ENCODE measurements around the gene TPCN2.

The TPCN2 gene

GRCh38 chr11:69153661-69154060, 104.9 kb downstream of the TPCN2 start:
- Histone ChIP-seq H2BK15ac (replicated peaks; ENCODE audit: low read depth) (no peak overlapping the region), H3K4me1 (ENCODE audit: control insufficient read depth, low read depth, low read length) (peaks cover 2% of the 10 kb centered on the region), H3K79me2 (ENCODE audit: control insufficient read depth, insufficient read depth, low read length) (no peaks in the 10 kb centered on the region), H3K4me3 (ENCODE audit: low read length) (no peak overlapping the region), H3K4me2 (ENCODE audit: low read length) (no peak overlapping the region), H2BK120ac (ENCODE audit: low read depth, low read length) (no peak overlapping the region), H2AK5ac (ENCODE audit: low read length) (no peak overlapping the region), H3K36me3 (ENCODE audit: control insufficient read depth, insufficient read depth, low read length) (no peaks in the 10 kb centered on the region), H3K18ac (ENCODE audit: low read length) (no peak overlapping the region), H4K8ac (ENCODE audit: low read depth, low read length) (no peak overlapping the region), H3K79me1 (ENCODE audit: low read length) (no peaks in the 10 kb centered on the region), H3K27ac (ENCODE audit: low read depth, low read length) (no peak overlapping the region), H3K27me3 (ENCODE audit: insufficient read depth, low read length, poor library complexity) (no peaks in the 10 kb centered on the region), H4K5ac (ENCODE audit: low read length) (no peak overlapping the region), H3K56ac (ENCODE audit: low read length) (no peak overlapping the region), H3K23ac (ENCODE audit: low read length) (no peak overlapping the region), H3K9ac (ENCODE audit: low read length) (no peak overlapping the region), H3K4ac (ENCODE audit: low read depth, low read length) (no peak overlapping the region), H2BK5ac (ENCODE audit: low read length) (no peak overlapping the region)
- WGBS (ENCODE audit: extremely low coverage, insufficient coverage, low lambda C conversion rate): no CpG with 5 or more reads among the region's 7 CpGs
- no peak for DNase-seq

GRCh38 chr11:69154211-69154913, 105.6 kb downstream of the TPCN2 start:
- Histone ChIP-seq H2AK5ac (ENCODE audit: low read length) (no peak overlapping the region), H3K9ac (ENCODE audit: low read length) (no peak overlapping the region), H3K79me2 (ENCODE audit: control insufficient read depth, insufficient read depth, low read length) (no peaks in the 10 kb centered on the region), H3K4me3 (ENCODE audit: low read length) (no peak overlapping the region), H3K4me1 (ENCODE audit: control insufficient read depth, low read depth, low read length) (peaks cover 2% of the 10 kb centered on the region), H3K56ac (ENCODE audit: low read length) (no peak overlapping the region), H3K27me3 (ENCODE audit: insufficient read depth, low read length, poor library complexity) (no peaks in the 10 kb centered on the region), H3K4me2 (ENCODE audit: low read length) (no peak overlapping the region), H3K79me1 (ENCODE audit: low read length) (no peaks in the 10 kb centered on the region), H3K36me3 (ENCODE audit: control insufficient read depth, insufficient read depth, low read length) (no peaks in the 10 kb centered on the region), H3K27ac (ENCODE audit: low read depth, low read length) (no peak overlapping the region), H3K4ac (ENCODE audit: low read depth, low read length) (no peak overlapping the region), H3K23ac (ENCODE audit: low read length) (peak overlapping the region; percentile 9), H3K18ac (ENCODE audit: low read length) (no peak overlapping the region), H4K5ac (ENCODE audit: low read length) (no peak overlapping the region), H2BK5ac (ENCODE audit: low read length) (no peak overlapping the region), H4K8ac (ENCODE audit: low read depth, low read length) (no peak overlapping the region), H2BK120ac (ENCODE audit: low read depth, low read length) (no peak overlapping the region), H2BK15ac (replicated peaks; ENCODE audit: low read depth) (no peak overlapping the region)
- no CpG with 5 or more reads among the region's 21 CpGs for WGBS (ENCODE audit: extremely low coverage, insufficient coverage, low lambda C conversion rate)
- no peak for DNase-seq

- H3K27ac ChIP-seq (ENCODE audit: low read depth, low read length): no peak overlapping the region
- no peak overlapping the region for H2BK5ac ChIP-seq (ENCODE audit: low read length)
- H4K8ac ChIP-seq (ENCODE audit: low read depth, low read length): no peak overlapping the region
- no peak overlapping the region for H3K4ac ChIP-seq (ENCODE audit: low read depth, low read length)
- no peak overlapping the region for H4K5ac ChIP-seq (ENCODE audit: low read length)
- H2BK15ac ChIP-seq (replicated peaks; ENCODE audit: low read depth): no peak overlapping the region
- H3K18ac ChIP-seq (ENCODE audit: low read length): no peak overlapping the region
- H3K23ac ChIP-seq (ENCODE audit: low read length): no peak overlapping the region
- H3K9ac ChIP-seq (ENCODE audit: low read length): no peak overlapping the region
- H3K79me2 ChIP-seq (ENCODE audit: control insufficient read depth, insufficient read depth, low read length): no peaks in the 10 kb centered on the region
- no CpG with 5 or more reads among the region's 10 CpGs for WGBS (ENCODE audit: extremely low coverage, insufficient coverage, low lambda C conversion rate)
- H3K4me2 ChIP-seq (ENCODE audit: low read length): no peak overlapping the region
- H3K56ac ChIP-seq (ENCODE audit: low read length): no peak overlapping the region
- H3K27me3 ChIP-seq (ENCODE audit: insufficient read depth, low read length, poor library complexity): no peaks in the 10 kb centered on the region
- peaks cover 2% of the 10 kb centered on the region for H3K4me1 ChIP-seq (ENCODE audit: control insufficient read depth, low read depth, low read length)
- H3K4me3 ChIP-seq (ENCODE audit: low read length): no peak overlapping the region
- no peaks in the 10 kb centered on the region for H3K79me1 ChIP-seq (ENCODE audit: low read length)
- no peaks in the 10 kb centered on the region for H3K36me3 ChIP-seq (ENCODE audit: control insufficient read depth, insufficient read depth, low read length)
- DNase-seq: no peak
- H2BK120ac ChIP-seq (ENCODE audit: low read depth, low read length): no peak overlapping the region
- no peak overlapping the region for H2AK5ac ChIP-seq (ENCODE audit: low read length)
These were observed 106.2 kb downstream of the TPCN2 start for GRCh38 chr11:69154938-69155301.

GRCh38 chr11:69155302-69156234, 106.8 kb downstream of the TPCN2 start, which contains the start of gene SMIM38:
TSS of gene SMIM38 (plus strand) at chr11:69155935. CDS start at chr11:69157847, 1,912 bp downstream.
- no peak within 1 kb of the TSS for H3K23ac ChIP-seq (ENCODE audit: low read length)
- no peaks in the 10 kb centered on the region for H3K79me1 ChIP-seq (ENCODE audit: low read length)
- H2AK5ac ChIP-seq (ENCODE audit: low read length): no peak within 1 kb of the TSS
- H4K5ac ChIP-seq (ENCODE audit: low read length): no peak within 1 kb of the TSS
- H3K4ac ChIP-seq (ENCODE audit: low read depth, low read length): no peak within 1 kb of the TSS
- H3K79me2 ChIP-seq (ENCODE audit: control insufficient read depth, insufficient read depth, low read length): no peaks in the 10 kb centered on the region
- WGBS (ENCODE audit: extremely low coverage, insufficient coverage, low lambda C conversion rate): no CpG with 5 or more reads among the region's 32 CpGs
- no peak within 1 kb of the TSS for H3K4me3 ChIP-seq (ENCODE audit: low read length)
- no peak for DNase-seq
- no peak within 1 kb of the TSS for H3K18ac ChIP-seq (ENCODE audit: low read length)
- H3K4me1 ChIP-seq (ENCODE audit: control insufficient read depth, low read depth, low read length): peaks cover 2% of the 10 kb centered on the region
- H2BK5ac ChIP-seq (ENCODE audit: low read length): no peak within 1 kb of the TSS
- no peaks in the 10 kb centered on the region for H3K36me3 ChIP-seq (ENCODE audit: control insufficient read depth, insufficient read depth, low read length)
- no peak within 1 kb of the TSS for H3K27ac ChIP-seq (ENCODE audit: low read depth, low read length)
- H2BK120ac ChIP-seq (ENCODE audit: low read depth, low read length): no peak within 1 kb of the TSS
- H3K9ac ChIP-seq (ENCODE audit: low read length): no peak within 1 kb of the TSS
- no peak within 1 kb of the TSS for H4K8ac ChIP-seq (ENCODE audit: low read depth, low read length)
- no peak within 1 kb of the TSS for H2BK15ac ChIP-seq (replicated peaks; ENCODE audit: low read depth)
- no peak within 1 kb of the TSS for H3K4me2 ChIP-seq (ENCODE audit: low read length)
- H3K27me3 ChIP-seq (ENCODE audit: insufficient read depth, low read length, poor library complexity): no peaks in the 10 kb centered on the region
- no peak within 1 kb of the TSS for H3K56ac ChIP-seq (ENCODE audit: low read length)

- Histone ChIP-seq H3K56ac (ENCODE audit: low read length) (no peak overlapping the region), H3K4me3 (ENCODE audit: low read length) (no peak overlapping the region), H3K18ac (ENCODE audit: low read length) (no peak overlapping the region), H2BK15ac (replicated peaks; ENCODE audit: low read depth) (no peak overlapping the region), H4K8ac (ENCODE audit: low read depth, low read length) (no peak overlapping the region), H2BK120ac (ENCODE audit: low read depth, low read length) (no peak overlapping the region), H3K79me2 (ENCODE audit: control insufficient read depth, insufficient read depth, low read length) (no peaks in the 10 kb centered on the region), H3K79me1 (ENCODE audit: low read length) (no peaks in the 10 kb centered on the region), H2AK5ac (ENCODE audit: low read length) (no peak overlapping the region), H3K27me3 (ENCODE audit: insufficient read depth, low read length, poor library complexity) (no peaks in the 10 kb centered on the region), H3K4me1 (ENCODE audit: control insufficient read depth, low read depth, low read length) (peaks cover 2% of the 10 kb centered on the region), H3K4me2 (ENCODE audit: low read length) (no peak overlapping the region), H3K36me3 (ENCODE audit: control insufficient read depth, insufficient read depth, low read length) (no peaks in the 10 kb centered on the region), H2BK5ac (ENCODE audit: low read length) (no peak overlapping the region), H3K9ac (ENCODE audit: low read length) (no peak overlapping the region), H3K23ac (ENCODE audit: low read length) (no peak overlapping the region), H4K5ac (ENCODE audit: low read length) (no peak overlapping the region), H3K27ac (ENCODE audit: low read depth, low read length) (no peak overlapping the region), H3K4ac (ENCODE audit: low read depth, low read length) (no peak overlapping the region)
- no CpG with 5 or more reads among the region's 13 CpGs for WGBS (ENCODE audit: extremely low coverage, insufficient coverage, low lambda C conversion rate)
- no peak for DNase-seq
These were observed 107.5 kb downstream of the TPCN2 start for GRCh38 chr11:69156235-69156639.

Data from mesendoderm (in vitro differentiated cells).